Putamen (tissue), 1 donor: ENCODE data around the gene CMTM3.
"Not testable (repeated sequence)": the region's sequence is repeated elsewhere in the genome, so short reads cannot be mapped to it uniquely, and the experiment has no call there.

ENCODE experiments used
- DNase-seq: peaks from one replicate; pipeline ENCODE4 v3.0.0-alpha.2; 2016; ENCODE audit warnings: low spot score

The CMTM3 gene

GRCh38 chr16:66609139-66609510 lies 4.6 kb downstream of the CMTM3 start:
- DNase-seq, result no peak

- DNase-seq, result no peak
These were observed 5.8 kb downstream of the CMTM3 start for GRCh38 chr16:66610111-66610820.

- not testable (repeated sequence) for DNase-seq
These were observed 7.4 kb downstream of the CMTM3 start for GRCh38 chr16:66611911-66612310.

- DNase-seq, result no peak
These were observed 7.9 kb downstream of the CMTM3 start for GRCh38 chr16:66612422-66612821.

DNA sequence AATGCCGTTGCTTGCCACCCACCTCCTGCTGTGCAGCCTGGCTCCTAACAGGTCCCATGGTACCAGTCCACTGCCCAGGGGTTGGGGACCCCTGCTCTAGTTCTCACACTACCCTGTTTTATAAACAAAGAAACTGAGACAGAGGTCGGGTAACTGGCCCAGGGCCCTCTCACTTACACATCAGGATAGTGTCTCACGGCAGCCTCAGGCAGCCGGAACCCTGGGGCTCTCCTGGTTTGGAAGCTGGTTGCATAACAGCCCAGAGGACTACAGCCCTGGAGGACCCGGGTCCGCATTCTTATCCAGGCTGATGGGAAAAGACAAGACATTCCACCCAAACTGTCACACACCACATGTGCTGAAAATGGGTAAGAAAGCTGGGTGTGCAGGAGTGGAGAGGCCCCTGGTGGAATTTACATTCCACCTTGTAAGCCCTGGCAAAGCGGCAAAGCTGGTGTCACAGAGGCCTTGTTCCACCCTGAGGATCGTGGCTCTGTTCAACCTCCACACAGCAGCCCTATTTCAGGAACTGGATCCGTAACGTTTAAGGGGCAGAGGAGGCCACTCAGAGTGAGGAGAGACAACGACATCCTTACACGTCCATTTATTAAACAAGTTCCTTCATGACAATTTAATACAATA lies 9.8 kb downstream of the CMTM3 start:
- no peak for DNase-seq

DNA sequence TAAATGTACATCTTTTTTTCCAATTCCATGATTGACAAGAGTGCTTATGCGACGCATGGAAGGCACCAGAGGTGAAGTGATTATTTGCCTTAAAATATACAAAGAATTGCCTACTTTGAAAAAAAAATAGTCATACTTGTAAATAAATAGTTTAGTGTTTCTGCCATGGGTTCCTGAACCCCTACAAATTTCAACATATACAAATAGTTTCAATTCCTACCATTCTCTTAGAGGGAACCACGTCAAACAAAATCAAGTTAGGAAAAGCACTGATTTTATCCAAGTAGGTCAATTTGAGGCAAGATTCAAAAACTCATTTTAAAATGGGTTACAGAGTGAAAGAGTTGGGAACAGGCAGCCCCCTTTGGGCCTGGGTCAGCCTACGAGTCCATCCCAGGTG lies 11.7 kb downstream of the CMTM3 start:
- DNase-seq, result no peak

DNA sequence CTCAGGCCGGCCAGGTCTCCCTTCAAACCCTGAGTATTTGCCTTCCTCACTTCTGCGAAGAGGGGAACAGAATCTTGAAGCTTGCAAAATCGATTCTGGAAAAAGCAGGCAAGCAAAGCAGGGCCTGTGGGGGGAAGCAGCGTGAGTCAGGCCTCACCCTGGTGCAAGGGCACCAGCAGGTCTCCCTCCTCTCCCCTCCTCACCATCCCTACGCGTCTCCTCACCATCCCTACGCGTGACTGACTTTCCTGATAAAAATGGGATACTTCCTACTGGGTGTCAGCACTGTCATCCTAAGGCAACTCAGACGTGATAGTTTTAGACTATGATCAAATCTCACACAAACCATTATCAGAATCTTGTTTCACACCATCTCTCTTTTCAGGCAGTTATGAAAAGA lies 12.1 kb downstream of the CMTM3 start:
- DNase-seq, result no peak

DNA sequence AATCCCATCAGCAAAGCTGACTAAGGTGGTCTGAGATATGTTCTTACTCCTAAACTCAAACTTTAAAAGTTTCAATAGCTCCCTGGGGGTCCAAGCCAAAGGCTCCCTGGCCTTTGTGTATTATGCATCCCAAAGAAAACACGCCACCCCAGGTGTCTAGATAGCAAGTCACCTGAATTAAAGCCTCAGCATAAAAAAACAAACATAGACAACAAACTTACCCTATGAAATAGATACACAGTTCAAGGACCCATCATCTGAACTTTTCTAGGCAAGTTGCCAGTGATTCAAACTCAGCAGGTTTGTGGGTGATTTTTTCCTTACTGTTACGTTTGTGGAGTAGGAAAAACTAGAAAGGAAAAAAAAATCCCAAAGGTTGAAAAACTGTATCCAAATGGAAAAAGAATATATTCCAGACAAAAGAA lies 12.5 kb downstream of the CMTM3 start:
- DNase-seq, result no peak

GRCh38 chr16:66617728-66618127 lies 13.2 kb downstream of the CMTM3 start:
- DNase-seq, result no peak

GRCh38 chr16:66618588-66619375 lies 14.3 kb downstream of the CMTM3 start:
- DNase-seq, result no peak

- DNase-seq, result no peak
These were observed 15.3 kb downstream of the CMTM3 start for GRCh38 chr16:66619534-66620428.

DNA sequence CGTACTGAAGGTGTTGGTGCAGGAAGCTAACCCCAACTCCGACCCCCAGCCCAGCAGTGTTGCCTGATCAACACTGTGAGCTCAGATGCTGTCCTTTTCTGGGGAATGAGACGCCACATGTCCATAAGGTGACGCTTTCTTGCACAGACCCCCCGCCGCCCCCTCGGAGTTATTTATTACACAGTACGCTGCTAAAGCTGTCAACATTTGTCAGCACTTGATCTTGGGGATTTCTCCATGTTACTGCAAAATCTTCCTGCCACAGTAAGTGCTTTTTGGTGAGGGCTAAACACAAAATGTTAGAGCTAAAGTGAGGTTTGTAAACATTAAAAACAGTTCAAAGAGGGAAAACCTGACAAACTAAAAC lies 15.9 kb downstream of the CMTM3 start:
- DNase-seq, result no peak

DNA sequence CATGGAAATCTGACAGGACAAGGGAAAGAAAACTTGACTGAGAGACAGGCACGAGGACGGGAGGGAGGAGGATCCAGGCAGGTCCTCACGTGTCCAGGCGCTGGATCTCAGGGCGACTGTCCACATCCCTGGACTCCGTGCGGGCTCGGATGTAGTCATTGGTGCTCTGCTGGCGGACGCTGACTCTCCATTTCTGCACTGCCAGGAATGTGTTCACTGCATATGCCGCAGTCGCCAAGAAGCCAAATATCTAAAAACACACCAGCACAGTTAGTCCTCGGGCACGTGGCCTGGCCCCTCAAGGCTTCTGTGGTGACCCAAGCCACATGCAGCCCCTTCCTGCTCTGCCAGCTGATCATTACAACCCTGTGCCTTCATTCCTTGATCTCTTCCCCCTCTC lies 17.5 kb downstream of the CMTM3 start:
- DNase-seq, result no peak

DNA sequence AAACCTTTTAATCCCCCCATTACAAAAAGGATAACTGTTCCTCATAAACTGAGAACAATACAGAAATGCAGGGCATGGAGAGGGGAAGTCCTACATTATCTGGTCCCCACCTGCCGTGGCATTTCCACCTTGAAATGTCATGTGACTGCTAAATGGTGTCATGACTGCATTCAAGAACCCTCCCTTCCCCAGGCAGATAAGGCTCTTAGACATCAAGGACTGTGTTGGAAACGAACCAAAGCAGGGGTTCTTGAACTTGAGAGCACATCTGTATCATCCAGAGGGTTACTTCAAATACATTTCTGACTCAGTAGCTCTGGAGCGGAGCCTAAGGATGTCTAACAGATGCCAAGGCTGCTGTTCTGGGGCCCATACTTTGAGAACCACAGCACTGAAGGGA lies 18.4 kb downstream of the CMTM3 start:
- no peak for DNase-seq

DNA sequence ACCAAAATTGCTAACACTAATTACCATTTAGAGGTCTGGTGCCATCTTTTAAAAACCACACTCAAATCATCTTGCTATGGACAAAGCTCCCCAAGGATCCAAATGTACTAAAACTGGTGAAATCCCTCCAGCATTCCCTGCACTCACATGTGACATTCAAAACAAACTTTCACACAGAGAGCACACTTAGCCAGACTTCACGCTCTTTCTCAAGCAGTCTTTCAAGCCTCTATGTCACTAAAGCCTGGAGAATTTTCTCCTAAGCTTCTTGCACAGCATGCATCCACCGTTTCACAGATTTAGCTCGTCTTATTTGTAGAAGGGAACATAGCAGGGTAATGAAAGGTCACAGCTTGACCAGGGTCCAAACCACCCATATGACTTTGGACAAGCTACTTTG lies 19.3 kb downstream of the CMTM3 start:
- DNase-seq, result no peak

- not testable (repeated sequence) for DNase-seq
These were observed 23.3 kb downstream of the CMTM3 start for GRCh38 chr16:66627611-66628378.

GRCh38 chr16:66629856-66630255 lies 25.4 kb downstream of the CMTM3 start:
- no peak for DNase-seq

DNA sequence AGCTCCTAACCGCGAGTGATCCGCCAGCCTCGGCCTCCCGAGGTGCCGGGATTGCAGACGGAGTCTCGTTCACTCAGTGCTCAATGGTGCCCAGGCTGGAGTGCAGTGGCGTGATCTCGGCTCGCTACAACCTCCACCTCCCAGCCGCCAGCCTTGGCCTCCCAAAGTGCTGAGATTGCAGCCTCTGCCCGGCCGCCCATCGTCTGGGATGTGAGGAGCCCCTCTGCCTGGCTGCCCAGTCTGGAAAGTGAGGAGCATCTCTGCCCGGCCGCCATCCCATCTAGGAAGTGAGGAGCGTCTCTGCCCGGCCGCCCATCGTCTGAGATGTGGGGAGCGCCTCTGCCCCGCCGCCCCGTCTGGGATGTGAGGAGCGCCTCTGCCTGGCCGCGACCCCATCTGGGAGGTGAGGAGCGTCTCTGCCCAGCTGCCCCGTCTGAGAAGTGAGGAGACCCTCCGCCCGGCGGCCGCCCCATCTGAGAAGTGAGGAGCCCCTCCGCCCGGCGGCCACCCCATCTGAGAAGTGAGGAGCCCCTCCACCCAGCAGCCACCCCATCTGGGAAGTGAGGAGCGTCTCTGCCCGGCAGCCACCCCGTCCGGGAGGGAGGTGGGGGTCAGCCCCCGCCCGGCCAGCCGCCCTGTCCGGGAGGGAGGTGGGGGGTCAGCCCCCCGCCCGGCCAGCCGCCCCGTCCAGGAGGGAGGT lies 26.2 kb downstream of the CMTM3 start:
- not testable (repeated sequence) for DNase-seq

GRCh38 chr16:66631558-66631957 lies 27.1 kb downstream of the CMTM3 start:
- DNase-seq, result not testable (repeated sequence)

GRCh38 chr16:66634527-66635196 lies 30.2 kb downstream of the CMTM3 start:
- no peak for DNase-seq
